GM18499 (cell line): ENCODE results near the gene CXorf51A.
"Not testable (repeated sequence)": the region's sequence is repeated elsewhere in the genome, so short reads cannot be mapped to it uniquely, and the experiment has no call there.

Source experiments
- ATAC-seq: cut with Tn5 transposase; IDR thresholded peaks from one replicate; pipeline ENCODE4 v1.9.1; 2021; ENCODE audit warnings: moderate number of reproducible peaks; ENCODE audit not compliant: insufficient read depth, unreplicated experiment

CXorf51A gene

GRCh38 chrX:146814644-146815043 is at the start of gene CXorf51A:
CXorf51A (minus strand) TSS chrX:146814744; CDS start chrX:146814723, 21 bp downstream.
- not testable (repeated sequence) for ATAC-seq

GRCh38 chrX:146863566-146863965 is 49.0 kb upstream of the CXorf51A start:
- no peak for ATAC-seq

GRCh38 chrX:146854281-146854680 is 39.7 kb upstream of the CXorf51A start:
- no peak for ATAC-seq

GRCh38 chrX:146831994-146832393 is 17.4 kb upstream of the CXorf51A start:
- ATAC-seq: no peak

- not testable (repeated sequence) for ATAC-seq
These were observed 5.1 kb downstream of the CXorf51A start, which contains the start of gene CXorf51B for GRCh38 chrX:146809471-146809870. CXorf51B (plus strand) TSS chrX:146809771; CDS start chrX:146809792, 21 bp downstream.
